GM18499 (cell line): Measurements from ENCODE around the gene A4GALT.

Experiments
- ATAC-seq: cut with Tn5 transposase; IDR thresholded peaks from one replicate; pipeline ENCODE4 v1.9.1; 2021; ENCODE audit warnings: moderate number of reproducible peaks; ENCODE audit not compliant: insufficient read depth, unreplicated experiment

A4GALT gene

DNA sequence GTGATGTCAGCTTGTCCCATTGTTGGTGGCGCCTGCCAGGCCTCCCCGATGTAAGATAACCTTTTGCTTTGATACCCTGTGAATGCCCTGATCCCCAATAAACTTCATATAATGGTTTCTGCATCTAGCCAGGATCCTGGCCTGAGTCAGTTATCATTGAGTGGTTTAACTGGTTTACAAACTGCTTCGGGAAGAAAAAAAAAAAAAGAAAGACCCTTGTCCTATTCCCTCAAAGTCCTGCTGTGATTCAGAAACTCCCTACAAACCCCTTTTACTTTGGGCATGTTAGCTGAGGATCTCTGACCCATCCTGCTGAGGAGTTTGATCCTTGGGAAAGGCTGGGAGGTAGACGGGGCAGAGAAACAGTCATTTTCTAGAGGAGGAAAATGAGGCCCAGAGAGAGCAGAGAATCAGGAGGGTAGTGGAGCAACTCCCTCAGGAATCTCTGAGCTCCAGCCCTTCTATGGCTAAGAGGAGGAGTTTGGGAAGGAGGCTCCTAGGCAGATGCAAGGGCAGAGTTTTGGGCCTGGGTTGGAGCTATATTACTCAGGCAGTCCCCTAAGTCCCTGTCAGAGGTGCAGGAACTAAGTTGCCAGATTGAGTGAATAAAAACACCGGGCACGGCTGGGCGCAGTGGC, 66.1 kb downstream of the A4GALT start:
- no peak for ATAC-seq

DNA sequence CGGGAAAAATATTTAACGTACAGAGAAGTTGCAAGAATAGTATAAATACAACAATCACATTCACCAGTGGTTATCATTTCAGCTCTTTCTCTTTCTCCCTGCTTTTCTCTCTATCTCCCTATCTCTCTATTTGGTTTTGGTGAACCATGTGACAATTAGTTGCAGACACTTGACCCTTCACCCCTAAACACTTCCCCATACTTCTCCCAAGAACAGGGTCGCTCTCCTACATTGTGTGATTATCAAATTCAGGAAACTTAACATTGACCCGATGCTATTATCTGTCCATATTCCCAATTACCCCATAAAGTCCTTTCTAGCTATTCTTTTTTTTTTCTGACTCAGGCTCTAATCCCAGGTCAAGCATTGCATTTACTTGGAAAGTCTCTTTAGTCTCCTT, 66.7 kb downstream of the A4GALT start:
- no peak for ATAC-seq

DNA sequence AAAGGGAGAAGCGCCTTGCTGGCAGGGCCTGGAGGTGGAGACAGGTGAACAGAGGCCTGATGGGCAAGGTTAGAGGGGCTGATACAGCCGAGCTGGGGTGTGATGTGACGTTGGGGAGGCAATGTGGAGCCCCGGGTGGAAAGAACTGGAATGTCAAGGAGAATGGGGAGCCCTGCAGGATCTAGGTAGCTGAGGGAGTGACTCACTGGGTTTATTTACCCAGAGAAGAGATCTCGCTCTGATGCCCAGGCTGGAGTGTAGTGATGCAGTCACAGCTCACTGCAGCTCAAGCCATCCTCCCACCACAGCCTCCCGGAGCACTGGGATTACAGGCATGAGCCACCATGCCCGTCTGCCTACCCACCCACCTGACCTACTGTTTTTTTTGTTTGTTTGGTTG, 69.5 kb downstream of the A4GALT start:
- ATAC-seq: no peak

DNA sequence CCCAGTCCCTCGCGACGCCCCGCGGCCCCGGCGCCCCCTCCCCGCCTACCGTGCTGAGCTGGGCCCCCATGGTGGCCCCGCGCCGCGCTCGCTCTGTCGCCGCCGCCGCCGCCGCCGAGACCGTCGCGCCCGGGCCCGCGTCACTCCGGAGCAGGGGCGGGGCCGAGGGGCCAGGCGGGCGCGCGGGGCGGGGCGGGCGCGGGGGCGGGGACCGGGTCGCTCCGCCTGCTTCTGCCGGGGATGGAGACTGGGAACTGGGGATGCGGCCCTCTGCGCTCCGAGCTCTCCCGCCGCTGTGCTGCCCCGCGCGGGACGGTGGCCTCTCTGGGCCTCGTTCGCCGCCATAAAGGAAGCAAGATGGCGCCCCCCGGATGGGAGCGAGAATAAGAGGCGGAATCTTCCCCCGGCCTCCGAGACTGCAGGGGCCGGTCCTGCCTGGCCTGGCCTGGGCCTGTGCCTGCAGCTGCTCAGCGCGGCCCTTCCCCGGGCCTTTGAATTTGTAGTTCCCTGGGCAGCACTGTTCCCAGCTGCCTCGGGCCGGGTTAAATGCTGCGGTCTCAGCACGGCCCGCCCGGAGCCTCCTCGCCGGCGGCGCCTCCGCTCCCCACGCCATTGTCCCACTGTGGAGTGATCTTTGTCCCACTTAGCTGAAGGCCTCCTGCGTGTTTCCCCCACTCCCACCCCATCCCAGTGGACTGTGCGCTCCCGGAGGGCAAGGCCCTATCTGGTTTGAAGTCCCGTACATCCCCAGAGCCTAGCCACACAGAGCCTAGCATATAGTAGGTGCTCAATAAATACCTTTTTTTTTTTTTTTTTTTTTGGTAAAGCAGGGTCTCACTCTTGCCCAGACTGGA, 71.2 kb downstream of the A4GALT start, which contains the start of gene CYB5R3:
Gene CYB5R3 (minus strand): TSS at position 147 of the 854 bp plus-strand sequence. CDS start 77 bp downstream, at position 70.
- no peak for ATAC-seq

DNA sequence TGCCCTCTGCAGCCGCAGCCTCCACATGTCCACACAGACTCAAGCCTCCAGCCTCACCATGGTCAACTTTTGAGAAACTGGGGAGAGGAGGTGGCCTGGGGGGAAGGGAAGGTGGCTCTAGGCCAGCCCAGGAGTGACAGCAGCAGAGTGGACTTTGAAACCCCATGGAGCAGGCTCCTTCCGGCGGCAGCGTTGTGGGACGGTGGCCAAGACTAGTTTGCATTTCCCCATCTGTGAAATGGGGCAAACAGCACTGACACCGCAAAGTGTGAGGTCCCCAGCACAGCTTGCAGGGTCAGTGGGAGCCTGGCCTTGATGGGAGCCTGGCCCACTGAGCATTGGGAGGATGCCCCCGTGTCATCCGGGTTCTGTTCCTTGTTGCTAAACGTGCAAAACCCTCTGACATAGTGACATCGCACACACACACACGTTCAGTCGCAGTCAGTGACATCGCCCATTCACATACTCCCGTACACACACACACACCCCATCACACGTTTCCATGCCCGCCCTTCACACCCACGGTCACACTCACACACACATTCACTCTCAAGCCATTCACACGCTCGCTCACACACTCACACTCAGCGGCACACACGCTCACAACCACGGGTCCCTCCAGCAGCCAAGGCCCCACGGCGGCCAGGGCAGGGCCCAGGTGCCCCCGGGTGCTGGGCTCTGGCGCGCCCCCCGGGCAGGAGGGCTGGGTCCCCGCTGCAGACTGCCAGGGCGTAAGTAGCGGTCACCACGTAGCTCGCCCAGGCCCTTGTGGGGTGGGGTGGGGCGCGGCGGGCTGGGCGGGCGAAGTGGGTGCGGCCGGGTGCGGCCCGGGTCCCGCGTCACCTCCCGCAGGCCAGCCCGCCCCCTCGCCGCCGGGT, 72.1 kb downstream of the A4GALT start:
- ATAC-seq: no peak

DNA sequence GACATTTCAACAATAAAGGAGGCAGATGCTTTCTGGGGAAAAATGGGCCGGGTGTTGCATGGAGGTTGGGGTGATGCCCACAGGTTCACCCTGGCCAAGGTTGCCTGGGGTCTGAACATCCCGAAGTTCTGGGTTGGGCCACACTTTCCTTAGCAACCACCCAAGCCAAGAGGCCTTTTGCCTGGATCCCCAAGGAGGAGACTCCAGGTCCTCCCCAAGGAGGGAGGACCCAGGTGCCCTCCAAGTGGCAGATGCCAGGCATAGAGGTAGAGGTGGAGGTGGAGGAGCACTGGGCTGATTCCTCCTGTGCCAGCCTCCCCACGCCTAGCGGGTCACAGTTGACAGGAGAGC, 72.7 kb downstream of the A4GALT start:
- no peak for ATAC-seq

DNA sequence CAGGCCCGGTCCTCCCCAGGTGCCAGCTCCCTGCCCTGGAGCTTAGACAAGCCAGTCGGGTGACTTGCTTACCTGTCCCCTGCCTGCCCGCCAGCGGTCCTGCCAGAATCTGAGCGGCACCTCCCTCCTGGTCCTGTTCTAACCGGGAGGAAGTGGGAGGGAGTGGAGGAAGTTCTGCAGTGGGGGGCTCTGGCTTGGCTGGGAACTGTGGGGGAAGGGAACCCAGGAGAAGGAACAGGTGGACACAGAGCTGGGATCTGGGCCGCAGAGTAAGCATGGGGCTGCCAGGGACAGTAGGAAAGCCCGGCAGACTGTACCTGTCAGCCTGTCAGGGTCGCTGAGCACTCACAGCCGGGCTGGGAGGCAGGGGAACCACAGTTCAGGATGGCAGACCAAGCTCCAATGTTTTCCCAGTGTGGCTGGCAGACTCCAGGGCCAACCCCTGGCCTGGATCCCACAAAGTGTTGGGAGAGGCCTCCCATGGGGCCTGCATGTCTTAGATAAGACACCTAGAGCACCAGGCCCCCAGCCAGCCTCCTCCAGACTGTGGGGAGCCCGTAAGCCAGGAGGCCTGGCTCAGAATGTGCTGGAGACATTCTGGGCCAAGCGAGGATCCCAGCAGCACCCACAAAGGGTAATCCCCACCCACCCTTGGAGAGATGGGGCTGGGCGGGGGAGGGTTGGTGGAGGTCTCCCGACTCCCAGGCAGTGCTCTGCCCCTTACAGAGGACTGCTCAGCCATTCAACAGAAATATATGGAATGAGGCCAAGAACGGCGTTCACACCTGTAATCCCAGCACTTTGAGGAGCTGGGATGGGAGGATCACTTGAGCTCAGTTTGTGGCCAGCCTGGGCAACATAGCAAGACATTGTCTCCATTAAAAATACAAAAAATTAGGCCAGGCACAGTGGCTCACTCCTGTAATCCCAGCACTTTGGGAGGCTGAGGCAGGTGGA, 73.8 kb downstream of the A4GALT start:
- no peak for ATAC-seq

DNA sequence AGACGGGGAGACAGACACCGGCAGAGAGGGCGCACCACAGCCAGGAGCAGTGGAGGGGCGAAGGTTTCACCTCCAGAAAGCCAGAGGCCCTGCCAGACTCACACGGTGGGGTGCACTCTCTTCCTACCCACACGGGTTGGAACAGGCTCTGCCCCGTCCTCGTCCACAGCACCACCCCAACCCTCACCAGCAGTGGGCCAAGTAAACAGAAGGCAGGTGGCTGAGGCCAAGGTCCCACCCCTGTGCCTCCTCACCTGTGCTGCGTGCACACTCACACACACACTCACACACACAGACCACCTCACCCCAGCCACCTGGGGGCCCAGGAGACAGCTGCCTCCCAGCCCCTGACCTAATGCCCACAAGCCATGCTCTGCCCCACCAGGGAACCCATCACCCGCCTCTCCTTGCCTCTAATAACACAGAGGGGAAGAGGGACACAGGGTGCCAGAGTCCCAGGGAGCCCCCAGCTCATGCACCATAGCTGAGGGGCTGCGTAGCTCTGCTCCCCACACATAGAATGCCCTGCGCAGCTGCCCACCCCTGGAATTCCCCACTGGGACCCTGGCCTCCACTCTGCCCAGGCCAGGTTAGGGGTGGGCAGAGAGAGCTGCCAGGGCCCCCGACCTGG, 74.6 kb downstream of the A4GALT start:
- no peak for ATAC-seq

DNA sequence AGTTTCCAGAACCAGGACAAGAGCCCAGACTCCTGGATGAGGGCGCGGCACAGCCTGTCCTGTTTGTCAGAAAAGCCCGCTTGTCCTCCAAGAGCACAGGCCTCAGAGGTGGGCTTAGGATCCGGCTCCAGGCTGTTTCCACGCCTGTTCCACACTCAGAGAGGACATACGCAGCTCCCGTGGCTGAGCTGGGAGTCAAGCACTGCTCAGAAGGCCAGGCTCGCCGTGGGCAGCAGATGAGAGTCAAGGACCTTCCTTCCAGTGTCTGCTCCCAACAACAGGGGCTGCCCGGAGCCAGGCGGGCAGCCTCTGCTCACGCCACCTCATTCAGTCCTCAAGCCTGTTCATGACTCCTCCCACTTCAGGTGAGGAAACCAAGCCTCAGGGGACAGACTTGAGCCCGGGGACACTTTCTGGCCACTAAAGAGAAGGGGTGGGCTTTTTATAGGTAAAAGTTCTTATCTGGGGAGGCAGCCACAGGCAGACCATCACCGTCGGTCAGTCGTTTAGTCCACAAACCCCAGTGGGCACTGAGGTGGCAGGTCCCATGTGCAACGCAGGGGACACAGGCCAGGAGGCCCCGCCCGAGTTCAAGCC, 75.2 kb downstream of the A4GALT start:
- ATAC-seq: no peak

DNA sequence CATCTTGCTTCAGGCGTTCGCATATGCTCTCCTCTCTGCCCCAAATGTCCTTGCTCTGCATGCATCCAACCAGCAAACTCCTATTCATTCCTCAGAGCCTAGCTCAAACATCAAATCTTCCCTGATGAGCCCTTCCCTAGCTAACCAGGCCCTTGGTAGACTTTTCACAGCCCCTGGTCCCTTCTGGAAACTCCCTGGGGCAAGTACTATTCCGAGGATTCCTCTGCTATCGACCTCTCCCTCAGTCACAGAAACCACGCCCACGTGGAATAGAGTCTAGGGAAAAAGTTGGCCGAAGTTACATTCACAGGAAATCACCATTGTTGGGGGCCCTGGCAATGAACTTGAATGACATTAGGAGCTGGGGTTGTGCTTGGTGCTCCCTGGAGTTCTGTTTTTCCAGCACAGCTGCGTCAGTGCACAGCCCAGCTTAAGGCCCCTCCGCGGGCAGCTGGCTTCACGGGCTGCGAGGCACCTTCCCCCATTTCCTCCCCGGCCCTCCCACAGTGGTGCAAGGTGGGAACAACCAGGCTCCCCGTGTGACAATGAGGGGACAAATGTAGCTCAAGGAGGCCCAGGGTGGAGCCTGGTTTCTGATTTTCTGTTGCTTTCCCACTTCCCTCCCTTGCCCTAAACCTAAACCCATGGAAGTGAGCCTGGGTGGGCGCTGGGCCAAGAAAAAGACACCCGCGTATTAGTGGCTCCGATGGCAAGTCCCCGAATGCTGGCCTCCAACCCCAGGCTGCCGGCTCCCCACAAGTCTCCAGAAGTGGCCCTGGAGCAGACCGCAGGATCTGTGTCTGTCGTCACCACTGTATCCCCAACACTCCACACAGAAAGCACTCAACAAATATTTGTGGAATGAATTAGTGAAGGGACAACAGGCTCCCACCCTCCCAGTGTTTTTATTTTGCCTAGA, 76.0 kb downstream of the A4GALT start:
- ATAC-seq: no peak

DNA sequence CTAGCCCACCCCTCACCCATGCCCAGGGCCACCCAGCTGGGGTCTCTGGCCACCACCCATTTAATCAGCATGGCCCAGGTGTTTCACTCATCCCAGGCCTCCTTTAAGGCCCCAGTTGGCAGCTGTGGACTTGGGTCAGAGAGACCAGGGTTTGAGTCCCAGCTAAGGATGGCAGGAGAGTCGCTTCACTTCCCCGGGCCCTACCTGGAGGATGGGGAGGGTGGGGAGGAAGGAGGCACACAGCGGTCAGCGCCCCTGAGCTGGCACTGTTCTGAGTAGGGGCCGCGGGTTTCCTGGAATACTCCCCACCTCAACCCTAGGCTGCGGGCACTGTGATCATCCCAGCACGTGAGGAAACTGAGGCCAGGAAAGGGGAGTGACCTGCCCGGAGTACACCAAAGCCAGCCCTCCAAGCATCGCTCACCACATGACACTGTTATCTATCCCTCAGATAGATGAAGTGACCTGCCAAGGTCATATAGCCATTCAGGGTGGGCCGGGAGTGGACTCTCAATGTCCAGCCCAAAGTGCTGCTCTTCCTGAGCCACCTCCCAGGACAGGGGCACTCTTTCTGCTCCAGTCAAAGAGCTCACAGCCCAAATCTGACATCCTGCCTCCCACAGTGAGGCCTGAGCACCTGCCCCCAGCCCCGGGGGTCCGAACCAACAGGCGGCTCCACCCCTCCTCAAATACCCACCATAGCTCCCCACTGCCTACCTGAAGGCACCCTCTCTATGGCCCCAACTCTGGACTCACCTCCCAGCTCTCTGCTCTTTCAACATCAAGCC, 76.8 kb downstream of the A4GALT start:
- no peak for ATAC-seq

DNA sequence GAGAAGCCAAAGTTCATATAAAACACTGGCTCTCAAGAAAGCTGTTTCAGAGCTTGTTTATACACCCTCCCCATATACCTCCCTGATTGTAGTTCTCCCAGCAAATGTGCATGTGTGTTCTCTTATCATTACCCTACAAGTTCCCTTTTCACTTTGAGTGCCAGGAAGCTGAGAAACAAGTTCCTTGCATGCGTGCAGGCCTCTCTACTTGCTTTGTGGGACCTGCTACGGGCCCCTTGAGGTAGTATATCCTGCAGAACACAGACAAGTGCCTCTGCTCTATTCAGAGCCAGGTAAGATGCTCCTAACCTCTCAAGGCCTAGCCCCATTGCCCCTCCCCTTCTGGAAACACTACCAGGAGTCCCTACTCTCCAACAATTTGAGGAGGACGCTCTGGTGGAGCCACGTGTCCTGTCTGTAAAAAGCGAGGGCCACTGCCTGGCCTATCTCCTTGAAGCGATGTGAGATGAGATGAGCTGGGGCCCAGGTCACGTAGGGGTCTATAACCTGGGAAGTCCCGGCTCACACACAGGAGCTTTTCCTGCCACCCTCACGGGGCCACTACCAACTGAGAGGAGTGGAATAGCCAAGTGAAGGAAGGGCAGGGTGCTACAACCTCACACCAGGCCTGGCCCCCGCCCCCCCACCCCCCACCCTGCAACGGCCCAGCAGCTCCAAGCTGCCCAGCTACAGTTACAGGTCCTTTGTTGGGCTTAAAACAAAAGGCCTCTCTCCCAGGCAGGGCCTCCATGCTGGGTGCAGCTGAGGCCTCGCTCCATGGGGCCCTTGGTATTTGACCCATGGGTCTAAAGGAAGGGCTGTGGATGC, 77.7 kb downstream of the A4GALT start:
- ATAC-seq: no peak
